Activated effector memory CD4-positive, alpha-beta T cell treated with Interleukin-2 at 50 U/mL for 16 hours (primary cell): ENCODE measurements around the gene AP2B1.
"Not testable (repeated sequence)": the region's sequence is repeated elsewhere in the genome, so short reads cannot be mapped to it uniquely, and the experiment has no call there.

ENCODE experiments used
- DNase-seq: peaks from one replicate; pipeline ENCODE4 v3.0.0-alpha.2; 2020

The AP2B1 gene

DNA sequence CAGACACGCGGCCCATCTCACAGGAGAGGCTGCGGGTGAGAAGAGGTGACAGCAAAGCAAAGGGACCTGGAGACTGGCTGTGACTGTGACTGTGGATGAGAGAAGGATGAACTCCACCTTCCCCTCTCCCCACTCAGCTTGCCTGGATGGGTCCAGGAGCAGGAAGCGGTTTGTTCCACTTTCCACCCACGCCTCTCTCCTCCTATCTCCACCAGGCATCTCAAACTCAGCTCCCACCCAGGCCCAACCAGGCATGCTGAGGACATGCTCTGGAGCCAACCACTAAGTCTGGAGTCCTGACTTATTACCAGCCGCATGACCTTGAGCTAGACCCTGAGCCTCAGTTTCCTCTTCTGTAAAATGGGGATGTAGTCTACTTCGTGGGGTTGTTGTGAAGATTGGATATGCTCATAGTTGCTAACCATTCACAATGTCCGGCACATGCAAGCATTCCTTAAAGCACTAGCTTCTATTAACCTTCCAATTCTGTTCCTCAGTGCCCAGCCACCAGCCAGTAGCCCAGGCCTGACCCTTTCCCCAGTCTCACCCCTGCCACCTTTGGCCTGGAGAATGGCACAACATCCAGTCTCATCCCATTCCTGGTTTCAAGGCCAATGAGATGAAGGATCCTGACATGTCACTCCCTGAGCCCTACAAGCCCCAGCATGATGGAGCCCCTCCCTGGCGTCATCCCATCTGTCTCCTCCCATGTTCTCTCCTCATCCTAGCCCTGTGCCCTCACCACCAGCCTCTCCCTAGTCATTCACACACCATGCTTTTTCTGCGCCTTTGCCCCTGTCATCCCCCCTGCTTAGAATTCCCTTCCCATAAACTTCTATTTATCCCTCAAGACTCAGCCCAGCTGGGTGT lies 163.6 kb downstream of the AP2B1 start:
- no peak for DNase-seq

DNA sequence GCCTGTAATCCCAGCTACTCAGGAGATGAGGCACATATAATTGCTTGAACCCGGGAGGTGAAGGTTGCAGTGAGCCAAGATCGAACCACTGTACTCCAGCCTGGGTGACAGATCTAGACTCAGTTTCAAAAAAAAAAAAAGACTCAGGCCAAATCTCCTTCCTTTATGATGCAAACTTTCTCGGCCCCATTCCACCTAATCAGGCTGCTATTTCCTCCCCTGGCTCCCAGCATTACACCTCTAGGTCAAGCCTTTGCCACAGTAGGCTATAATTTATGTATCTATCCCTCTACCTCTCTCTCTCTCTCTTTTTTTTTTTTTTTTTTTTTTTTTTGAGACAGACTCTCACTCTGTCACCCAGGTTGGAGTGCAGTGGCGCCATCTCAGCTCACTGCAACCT lies 164.4 kb downstream of the AP2B1 start:
- DNase-seq: not testable (repeated sequence)

DNA sequence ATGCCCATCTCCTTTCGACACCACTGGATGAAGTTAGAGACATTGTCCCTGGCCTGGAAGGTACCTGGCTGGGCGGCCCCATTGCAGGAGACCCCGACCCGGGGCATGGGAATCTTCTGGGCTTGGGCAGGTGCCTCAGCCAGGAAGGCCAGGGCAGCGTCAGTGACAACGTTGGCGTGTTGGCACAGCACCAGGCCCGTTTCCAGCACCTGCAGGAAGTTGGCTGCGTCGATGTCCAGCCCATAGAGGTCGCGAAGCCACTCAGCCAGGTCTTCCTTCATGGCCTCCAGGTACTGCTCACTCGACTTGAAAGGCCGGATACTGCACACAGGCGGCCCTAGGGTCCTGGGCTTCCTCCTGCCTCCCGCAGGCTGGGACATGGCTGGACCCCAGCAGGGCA lies 165.3 kb downstream of the AP2B1 start:
- no peak for DNase-seq

DNA sequence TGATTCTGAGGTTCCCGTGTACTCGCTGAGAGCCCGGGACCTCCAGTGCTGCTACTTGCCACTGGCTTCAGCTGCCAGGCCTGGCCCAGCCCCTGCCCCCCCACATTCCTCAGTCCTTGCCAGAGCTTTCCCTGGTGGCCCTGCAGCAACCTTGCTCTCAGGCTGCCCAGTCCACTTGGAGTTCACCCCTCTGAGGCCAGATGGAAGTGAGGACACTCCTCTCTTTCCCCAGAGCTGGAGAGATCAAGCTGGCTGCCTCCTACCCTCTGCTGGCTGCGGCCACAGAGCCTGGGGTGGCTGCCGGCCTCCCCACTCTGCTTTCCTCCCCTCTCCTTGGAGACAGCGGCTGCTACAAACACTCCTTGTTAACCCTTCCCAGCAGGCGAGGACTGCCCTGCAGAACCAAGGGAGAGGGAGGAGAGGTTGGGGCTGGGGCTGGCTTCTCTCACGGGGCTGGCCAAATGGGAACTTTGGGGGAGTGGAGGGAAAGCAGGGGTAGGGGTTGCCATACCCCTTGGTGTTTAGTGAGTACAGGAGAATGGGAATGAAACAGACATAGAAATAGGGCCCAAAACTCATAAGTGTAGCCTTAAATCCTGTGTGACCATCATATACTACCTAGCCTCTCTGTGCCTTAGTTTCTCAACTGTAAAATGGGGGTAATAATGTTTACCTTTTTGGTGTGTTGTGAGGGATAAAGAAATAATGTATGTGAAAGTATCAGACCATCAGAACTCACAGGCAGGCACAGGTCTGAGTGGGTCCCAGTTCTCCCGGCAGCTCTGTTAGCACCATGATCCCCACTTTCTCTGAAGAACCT lies 166.0 kb downstream of the AP2B1 start, which contains the start of gene GAS2L2:
Gene GAS2L2, minus strand, starts transcription at position 295 of the 820 bp plus-strand sequence. CDS start 389 bp downstream, outside the sequence.
- no peak for DNase-seq

DNA sequence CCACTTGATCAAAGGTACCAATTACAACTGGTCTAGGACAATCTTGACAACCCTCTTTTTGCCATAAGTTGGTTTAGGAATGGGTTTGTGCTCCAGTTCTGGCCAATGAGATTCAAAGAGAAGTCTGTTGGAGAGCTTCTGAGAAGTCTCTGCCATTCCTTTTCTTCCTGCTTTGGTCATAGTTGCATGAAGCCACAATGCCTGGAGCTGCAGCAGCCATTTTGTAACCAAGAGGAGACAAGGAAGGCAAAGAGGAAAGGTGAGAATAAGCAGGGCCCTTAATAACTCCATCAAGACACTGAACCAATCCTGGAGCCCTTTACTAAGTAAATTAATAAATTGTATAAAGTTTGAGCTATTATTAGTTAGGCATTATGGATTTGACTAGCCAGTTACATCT lies 170.1 kb downstream of the AP2B1 start:
- no peak for DNase-seq

DNA sequence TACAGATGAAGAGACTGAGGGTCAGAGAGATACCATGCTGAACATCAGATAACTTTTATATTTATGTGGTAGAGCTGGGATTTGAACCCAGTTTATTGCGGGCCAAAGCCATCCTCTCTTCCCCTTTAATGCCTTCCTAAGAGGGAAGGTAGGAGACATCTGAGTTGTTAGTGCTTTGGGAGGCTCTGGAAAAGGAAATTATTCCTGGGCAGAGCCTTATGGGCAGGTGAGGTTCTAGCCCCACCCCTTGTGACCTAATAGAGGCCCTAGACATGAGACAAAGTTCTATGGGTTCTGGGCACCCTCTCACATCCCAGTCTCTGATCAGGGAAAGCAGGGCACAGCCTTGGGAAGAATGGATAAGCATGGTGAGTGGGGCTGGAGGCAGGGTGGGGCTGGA lies 173.5 kb downstream of the AP2B1 start, which contains the start of gene C17orf50:
Gene C17orf50, plus strand, starts transcription at position 301 of the 400 bp plus-strand sequence. Its CDS starts 55 bp downstream, at position 356.
- no peak for DNase-seq

DNA sequence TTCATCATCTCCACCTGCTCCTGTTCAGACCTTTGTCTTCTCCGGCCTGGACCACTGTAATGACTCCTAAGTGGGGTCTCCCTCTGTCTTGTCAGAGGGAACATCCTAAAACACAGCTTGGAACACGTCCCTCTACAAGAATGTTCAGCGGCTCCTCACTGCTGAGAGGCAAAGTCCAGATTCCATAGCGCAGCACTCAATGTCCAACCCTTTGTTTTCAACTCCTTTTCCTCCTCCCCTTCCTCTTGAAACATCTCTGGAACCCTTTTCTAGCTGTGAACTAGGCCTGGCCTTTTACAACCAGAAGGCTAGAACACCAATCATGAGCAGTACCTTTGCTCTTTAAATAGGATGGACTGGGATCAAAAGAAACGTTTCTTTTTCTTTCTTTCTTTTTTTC lies 174.5 kb downstream of the AP2B1 start:
- no peak for DNase-seq

DNA sequence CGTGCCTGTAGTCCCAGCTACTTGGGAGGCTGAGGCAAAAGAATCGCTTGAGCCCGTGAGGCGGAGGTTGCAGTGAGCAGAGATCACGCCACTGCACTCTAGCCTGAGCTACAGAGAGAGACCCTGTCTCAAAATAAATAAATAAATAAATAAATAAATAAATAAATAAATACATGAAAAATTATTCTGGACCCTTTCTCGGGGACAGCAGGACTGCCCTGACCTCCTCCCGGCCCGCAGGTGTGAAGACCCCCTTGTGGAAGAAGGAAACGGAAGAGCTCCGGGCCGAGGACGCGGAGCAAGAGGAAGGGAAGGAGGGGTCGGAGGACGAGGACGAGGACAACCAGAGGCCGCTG lies 176.6 kb downstream of the AP2B1 start:
- no peak for DNase-seq

DNA sequence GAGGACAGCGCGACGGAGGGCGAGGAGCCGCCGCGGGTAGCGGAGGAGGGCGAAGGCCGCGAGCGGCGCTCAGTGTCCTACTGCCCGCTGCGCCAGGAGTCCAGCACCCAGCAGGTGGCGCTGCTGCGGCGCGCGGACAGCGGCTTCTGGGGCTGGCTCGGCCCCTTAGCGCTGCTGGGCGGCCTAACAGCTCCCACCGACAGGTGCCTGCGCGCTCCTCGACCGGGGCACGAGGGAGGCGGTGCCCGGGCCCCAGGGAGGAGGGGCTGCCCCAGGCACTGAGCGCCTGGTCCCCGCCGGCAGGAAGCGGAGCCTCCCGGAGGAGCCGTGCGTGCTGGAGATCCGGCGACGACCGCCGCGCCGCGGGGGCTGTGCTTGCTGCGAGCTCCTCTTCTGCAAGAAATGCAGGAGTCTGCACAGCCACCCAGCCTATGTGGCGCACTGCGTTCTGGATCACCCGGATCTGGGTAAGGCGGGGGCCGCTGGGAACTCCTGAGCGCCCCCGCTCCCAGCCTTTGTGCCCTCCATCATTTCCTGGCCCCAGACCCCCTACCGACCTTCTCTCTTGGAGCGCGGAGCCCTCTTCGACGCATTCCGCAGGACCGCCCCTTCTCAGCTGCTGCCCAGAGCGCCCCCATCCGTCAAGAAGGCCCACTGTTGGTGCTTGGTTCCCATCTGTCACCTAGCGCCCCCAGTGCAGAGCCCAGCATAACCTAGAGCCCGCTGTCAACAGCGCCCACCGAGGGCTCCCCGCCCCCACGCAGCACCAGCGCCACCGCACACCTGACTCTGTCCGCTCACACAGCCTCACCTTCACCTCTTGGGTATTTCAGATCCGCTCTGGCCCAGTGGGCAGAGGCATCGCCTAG lies 177.2 kb downstream of the AP2B1 start:
- DNase-seq: peak; percentile 79

DNA sequence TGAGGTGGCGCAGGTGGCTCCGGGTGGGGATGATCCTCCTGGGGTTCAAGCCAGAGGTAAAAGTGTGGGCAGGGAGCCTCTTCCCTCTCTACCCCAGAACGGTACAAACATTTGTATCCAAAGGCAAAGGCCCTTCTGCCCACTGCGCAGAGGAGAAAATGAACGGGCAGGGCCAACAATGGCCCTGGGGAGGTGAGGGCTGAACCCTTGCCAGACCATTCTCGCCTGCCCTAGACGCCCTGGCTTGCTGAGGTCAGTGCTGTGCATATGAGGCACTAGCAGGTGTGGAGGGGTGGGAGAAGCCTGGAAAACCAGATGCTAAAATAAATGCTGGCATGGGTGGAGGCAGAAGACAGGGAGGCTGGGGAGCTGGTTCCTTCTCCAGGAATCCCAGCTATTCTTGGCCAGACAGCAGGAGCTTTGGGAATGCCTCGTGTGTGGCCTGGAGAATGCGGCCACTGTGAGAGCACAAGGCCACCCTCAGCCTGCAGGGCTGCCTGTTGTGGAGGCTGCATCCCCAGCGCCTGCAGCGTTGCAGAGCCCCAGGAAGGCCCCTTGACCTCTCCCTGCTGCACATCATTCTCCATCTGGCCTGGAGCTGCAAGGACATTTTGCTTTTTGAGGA lies 178.1 kb downstream of the AP2B1 start:
- no peak for DNase-seq

DNA sequence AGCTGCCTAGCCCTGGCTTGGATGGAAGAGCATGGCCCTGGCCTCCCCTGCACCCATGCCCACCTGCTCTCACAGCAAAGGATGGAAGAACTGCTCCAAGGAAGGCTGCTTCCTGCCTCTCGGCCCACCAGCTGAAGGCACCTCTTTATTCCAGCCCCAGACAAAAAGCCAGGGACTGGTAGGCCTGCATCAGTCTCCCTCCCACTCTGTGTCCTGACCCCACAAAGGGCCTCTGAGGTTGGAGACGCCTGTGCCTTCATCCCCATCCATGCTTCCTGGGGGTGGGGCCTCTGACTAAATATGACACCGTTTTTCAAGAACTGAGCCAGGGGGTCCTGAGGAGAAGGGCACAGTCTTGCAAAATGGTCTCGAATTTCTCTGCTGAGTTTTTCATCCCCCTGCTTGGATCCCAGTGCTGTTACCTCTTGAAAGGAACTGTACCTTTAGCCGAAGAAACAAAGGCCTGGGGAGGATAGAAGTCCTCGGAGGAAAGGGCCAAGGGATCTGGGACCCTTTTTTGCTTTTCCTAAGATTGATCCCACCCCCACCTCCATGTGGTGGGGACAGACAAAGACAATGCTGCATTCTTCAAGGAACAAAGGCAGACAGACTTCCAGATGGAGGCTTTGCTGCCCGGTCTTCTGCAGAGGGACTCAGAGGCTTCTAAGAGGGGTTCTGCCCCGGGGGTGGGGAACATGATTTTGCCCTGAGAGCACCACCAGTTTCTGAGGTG lies 178.8 kb downstream of the AP2B1 start:
- DNase-seq: no peak

DNA sequence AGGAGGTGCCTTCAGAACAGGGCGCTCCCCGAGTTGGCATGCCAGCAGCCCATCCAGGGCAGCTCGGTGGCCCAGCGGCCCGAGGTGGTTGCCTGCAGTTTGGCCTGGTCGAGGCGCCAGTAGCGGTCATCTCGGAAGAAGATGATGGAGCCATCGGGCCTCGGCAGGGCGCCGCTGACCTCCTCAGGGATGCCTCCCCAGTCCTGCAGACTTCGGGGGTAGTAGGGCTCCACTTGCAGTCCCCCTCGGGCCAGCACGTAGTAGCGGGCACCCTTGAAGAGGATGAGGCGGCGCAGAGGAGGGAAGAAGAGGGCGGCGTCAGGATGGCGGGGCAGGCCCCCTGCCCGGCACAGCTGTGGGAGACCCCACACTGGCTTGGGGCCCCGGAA lies 179.4 kb downstream of the AP2B1 start:
- no peak for DNase-seq

DNA sequence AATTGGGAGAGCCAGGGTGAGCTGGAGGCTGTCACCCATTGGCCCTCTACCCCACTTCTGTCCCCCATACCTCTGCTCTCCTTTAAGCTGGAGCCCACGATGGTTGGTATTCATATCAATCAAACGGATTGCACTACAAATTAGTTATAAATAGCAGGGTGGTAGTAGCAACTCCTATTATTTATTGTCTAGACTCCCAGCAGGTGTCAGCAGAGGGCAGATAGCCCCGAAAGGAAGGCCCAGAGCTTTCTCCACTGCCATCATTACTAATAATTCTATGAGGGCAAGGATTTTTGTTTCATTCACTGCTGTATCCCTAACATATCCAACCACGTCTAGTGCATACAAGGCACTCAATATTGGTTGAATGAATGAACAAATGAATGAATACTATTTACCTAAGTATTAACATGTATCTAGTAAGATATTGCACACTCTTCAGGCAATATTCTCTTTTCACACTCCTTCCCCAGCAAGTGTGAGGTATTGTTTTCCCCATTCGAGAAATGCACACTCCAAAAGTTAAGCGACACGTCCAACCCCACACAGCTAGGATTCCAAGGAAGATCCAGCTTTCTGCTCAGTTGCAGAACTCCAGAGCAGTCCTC lies 179.9 kb downstream of the AP2B1 start:
- no peak for DNase-seq

DNA sequence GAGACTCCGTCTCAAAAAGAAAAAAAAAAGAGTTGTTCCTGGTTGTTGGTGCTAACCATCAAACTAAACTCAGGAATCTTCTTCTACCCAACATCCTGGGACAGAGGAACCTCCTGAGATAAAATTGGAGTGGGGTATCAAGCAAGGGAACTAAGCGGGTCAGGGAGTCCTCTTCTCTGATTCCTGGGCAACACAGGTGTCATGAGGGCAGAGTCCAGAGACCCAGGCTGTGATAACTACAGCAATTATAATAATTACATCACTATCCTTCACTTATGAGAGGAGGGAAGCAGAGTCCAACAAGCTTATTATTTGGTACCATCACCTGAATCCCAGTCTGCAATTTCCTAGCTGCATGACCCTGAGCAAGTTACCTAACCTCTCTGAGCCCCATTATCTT lies 181.7 kb downstream of the AP2B1 start:
- DNase-seq: no peak

DNA sequence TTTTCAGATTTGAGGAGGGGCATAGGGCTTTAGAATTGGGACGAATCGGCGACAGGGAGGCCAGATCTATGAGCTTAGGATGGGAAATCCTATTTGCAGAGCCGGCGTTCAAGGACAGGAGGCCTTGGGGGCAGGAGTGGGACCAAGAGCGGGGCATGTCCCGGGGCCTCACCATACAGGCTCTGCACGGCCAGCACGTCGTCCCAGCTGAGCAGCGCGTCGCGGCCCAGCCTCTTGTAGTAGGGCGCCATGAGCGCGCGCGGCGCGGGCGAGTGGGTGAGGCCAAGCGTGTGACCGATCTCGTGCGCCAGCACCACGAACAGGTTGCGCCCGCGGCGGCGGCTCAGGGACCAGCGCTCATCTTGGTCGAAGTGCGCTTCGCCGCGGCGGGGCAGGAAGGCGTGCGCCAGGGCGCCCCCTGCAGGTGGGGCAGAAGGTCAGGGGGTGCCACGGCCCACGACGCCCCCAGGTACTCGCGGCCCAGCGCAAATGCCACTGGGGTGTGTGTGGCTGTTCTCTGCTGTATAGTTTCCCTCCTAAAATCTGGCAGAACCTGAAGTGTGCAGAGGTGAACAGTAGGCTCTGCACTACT lies 182.9 kb downstream of the AP2B1 start:
- DNase-seq: no peak

DNA sequence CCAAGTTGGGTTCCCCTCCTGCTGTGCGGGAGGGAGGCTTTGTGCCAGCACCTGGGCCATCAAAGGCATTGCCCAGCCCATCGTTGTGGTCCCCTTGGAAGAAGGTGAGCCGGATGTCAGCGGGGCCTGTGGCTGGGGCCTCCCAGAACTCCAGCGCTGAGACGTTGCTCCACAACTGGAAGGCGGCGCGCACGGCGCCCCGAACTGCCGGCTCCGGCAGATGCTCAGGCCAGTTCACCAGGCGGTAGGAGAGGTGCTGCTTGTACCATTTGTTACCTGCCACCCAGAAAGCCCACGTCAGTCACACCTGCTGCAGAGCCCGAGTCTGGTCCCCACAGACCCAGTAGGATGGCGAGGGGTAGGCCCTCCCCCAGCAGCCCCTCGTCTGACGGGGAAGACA lies 186.0 kb downstream of the AP2B1 start:
- DNase-seq: no peak

DNA sequence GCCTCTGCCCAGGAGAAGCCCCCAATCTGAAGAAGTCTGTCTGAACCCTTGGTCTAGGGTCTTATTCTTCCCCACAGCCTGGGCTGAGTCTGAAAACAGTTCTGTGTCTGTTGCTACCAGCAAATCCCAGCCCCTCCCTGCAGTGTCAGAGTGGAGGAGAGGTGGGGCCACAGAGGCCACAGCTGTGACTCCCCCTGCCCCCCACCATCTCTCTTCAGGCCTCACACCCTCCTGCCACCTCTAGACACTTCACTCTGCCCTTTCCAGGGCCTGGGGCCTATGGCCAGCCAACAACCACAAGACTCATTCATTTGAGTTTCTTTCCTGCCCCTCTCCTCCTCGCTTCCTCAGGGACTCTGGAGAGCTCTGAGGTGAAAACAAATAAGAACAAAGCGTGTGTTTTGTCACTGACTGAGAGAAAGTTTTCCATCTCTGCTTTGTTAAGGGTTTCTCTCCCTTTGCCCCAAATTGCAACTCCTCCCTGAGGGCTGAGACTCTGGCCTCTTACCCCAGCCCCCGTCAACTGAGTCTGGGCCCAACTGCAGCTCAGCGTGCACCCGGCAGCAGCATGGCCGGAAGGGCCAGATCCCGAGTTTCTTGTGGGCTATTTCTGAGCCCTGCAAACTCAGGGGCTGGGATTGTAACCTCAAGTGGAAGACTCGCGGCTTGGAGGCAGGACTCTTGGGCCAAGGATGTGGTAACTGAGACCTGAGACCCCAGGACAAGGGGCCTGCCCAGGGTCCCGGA lies 186.7 kb downstream of the AP2B1 start:
- no peak for DNase-seq

DNA sequence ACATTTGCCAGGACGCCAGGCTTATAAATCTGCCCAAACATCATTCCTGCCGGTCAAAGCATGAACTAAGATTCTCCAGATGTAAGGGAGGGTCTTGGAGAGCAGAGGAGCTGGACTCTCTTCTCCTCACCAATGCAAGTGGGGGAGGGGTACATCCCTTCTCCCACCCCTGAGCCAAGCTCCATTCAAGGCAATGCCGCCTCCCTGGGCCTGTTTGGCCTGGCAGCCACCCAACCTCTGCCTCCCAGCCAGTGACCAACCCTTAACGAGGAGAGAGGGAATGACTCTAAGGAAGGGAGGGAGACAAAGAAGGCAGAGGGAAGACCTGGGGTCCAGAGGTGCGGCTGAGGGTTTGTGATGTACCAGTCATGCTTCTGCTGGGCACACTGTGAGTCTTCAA lies 187.4 kb downstream of the AP2B1 start:
- no peak for DNase-seq

DNA sequence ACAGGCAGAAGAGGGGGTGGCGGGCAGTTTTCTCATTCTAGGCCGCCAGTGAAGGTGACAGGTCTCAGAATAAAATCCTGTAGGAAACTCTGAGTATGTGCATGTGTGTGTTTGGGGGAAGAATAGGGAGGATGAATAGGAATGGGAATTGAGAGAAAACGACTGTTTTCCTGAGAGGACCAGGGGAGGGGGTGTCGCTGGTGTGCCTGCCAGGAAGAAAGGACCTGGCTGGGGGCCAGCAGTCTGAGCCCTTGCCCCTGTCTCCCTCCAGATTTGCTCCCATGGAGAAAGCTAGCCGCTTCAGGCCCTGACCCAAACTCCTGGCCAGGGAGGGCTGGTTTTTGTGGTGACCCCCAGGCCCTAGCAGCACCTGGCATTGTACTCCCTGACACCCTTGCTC lies 187.9 kb downstream of the AP2B1 start:
- no peak for DNase-seq

DNA sequence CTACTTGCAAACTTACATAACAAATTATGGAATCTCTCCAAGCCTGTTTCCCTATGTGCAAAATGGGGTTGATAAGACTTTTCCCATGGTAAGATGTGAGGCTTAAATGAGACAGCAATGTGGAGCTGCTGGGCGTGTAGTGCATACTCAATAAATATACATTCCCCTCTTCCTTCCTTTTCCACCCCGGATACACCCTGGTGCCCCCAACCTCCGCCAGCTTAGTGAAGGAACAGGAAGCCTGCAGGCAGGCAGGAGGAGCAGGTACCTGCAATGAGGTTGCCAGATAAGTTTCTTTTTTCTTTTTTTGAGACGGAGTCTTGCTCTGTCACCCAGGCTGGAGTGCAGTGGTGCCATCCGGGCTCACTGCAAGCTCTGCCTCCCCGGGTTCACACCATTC lies 188.5 kb downstream of the AP2B1 start:
- no peak for DNase-seq
